Measurements from ENCODE around the gene SNX33.

- no peak for TF ChIP-seq CTCF (IDR thresholded peaks at IDR 0.05; ENCODE audit: borderline replicate concordance, extremely low read depth, low read length, poor library complexity, severe bottlenecking)
- no peak for TF ChIP-seq EZH2 (IDR thresholded peaks at IDR 0.05; ENCODE audit: borderline replicate concordance, low read depth, low read length, severe bottlenecking)
Measured at GRCh38 chr15:75599401-75599800, 48.3 kb upstream of the SNX33 start.
